HFF-Myc (cell line): ENCODE results near the gene UROC1.

Experiments used
- DNase-seq: peaks from one replicate; pipeline ENCODE4 v3.0.0-alpha.2; 2011; ENCODE audit warnings: low read depth; ENCODE audit errors: extremely low read depth
- H3K4me3 ChIP-seq: replicated peaks from 2 replicates; pipeline ENCODE4 v1.5.1; 2011; ENCODE audit warnings: low read depth, mild to moderate bottlenecking, control low read depth, low read length
- CTCF ChIP-seq: IDR thresholded peaks from 2 replicates; pipeline ENCODE4 v1.5.1; 2012; ENCODE audit warnings: mild to moderate bottlenecking, low read depth, low read length, control low read depth; ENCODE audit errors: missing control alignments

The UROC1 gene

GRCh38 chr3:126484662-126485061, 32.9 kb downstream of the UROC1 start:
- no peak overlapping the region for H3K4me3 ChIP-seq

GRCh38 chr3:126484148-126484547, 33.4 kb downstream of the UROC1 start:
- TF ChIP-seq CTCF = no peak
- no peak overlapping the region for H3K4me3 ChIP-seq
- no peak for DNase-seq

More at GRCh38 chr3:126484662-126485061, 32.9 kb downstream of the UROC1 start:
- no peak for TF ChIP-seq CTCF
- DNase-seq = no peak

GRCh38 chr3:126483321-126483761, 34.2 kb downstream of the UROC1 start:
- no peak for DNase-seq
- H3K4me3 ChIP-seq = no peak overlapping the region
- TF ChIP-seq CTCF = no peak

GRCh38 chr3:126482503-126483255, 34.9 kb downstream of the UROC1 start:
- no peak for DNase-seq
- TF ChIP-seq CTCF = no peak

GRCh38 chr3:126481808-126482502, 35.6 kb downstream of the UROC1 start:
- no peak for TF ChIP-seq CTCF
- no peak for DNase-seq
- no peak overlapping the region for H3K4me3 ChIP-seq

More at GRCh38 chr3:126482503-126483255, 34.9 kb downstream of the UROC1 start:
- no peak overlapping the region for H3K4me3 ChIP-seq

GRCh38 chr3:126480861-126481260, 36.7 kb downstream of the UROC1 start:
- no peak overlapping the region for H3K4me3 ChIP-seq
- no peak for DNase-seq
- no peak for TF ChIP-seq CTCF

- no peak for DNase-seq
- no peak for TF ChIP-seq CTCF
- no peak overlapping the region for H3K4me3 ChIP-seq
These were observed 37.4 kb downstream of the UROC1 start for GRCh38 chr3:126480206-126480605.
